ENCODE results near the gene ATP5IF1. TPM values are rescaled to one million over a fixed set of nuclear protein-coding genes. Genes with fewer than 3 reads are reported as not detected.

ATP5IF1 gene
- total RNA-seq, 2 donors from 2014 or later = 472 to 881 TPM

DNA sequence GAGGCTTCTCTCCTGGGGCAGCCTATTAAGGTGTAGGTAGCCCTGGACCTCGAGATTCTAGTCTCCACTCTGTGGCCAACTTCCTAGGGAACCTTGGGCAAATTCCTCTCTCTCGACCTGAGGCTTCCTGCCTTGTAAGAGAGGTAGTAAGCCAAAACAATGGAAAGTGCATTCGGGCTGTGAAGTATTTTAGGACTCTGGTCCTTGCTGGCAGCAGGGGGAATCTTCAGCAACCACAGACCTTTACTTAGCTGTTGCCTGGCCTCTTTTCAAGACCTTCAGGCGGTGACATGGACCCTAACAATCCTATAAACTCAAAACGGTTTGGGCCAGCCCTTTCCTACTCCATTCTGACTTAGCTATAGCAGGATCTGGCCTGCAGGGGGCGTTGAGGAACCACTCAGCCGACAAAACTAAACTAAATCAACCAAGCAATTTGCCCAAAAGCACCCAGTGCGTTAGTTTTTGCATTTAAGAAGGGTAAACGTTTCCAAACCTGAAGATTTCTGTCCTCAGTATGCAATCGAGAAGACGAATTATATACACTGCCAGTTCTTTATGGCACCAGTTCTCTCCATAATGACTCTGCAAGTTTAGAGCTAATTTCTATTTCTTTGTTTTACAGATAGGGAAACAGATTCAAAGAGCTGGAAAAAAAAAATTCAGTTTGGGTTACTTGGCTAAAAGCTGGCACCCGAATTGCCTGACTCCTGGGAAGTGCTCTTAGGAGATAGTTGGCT lies 12.5 kb downstream of the ATP5IF1 start:
- no peaks in the 10 kb centered on the region for H3K27me3 ChIP-seq
- peak overlapping the region in 1 of 2 donors; percentile 22 for H3K4me3 ChIP-seq
- H3K4me1 ChIP-seq = peaks cover 0 to 48% of the 10 kb centered on the region in 2 donors
- H3K36me3 ChIP-seq = no peaks in the 10 kb centered on the region
- no peaks in the 10 kb centered on the region for H3K9me3 ChIP-seq
- TF ChIP-seq, protein P1, sequence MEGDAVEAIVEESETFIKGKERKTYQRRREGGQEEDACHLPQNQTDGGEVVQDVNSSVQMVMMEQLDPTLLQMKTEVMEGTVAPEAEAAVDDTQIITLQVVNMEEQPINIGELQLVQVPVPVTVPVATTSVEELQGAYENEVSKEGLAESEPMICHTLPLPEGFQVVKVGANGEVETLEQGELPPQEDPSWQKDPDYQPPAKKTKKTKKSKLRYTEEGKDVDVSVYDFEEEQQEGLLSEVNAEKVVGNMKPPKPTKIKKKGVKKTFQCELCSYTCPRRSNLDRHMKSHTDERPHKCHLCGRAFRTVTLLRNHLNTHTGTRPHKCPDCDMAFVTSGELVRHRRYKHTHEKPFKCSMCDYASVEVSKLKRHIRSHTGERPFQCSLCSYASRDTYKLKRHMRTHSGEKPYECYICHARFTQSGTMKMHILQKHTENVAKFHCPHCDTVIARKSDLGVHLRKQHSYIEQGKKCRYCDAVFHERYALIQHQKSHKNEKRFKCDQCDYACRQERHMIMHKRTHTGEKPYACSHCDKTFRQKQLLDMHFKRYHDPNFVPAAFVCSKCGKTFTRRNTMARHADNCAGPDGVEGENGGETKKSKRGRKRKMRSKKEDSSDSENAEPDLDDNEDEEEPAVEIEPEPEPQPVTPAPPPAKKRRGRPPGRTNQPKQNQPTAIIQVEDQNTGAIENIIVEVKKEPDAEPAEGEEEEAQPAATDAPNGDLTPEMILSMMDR (IDR thresholded peaks at IDR 0.05) = peak; percentile 96
- DNase-seq (ENCODE audit: low spot score) = peak; percentile 90
- H3K27ac ChIP-seq = peak overlapping the region; percentile 83 to 85

DNA sequence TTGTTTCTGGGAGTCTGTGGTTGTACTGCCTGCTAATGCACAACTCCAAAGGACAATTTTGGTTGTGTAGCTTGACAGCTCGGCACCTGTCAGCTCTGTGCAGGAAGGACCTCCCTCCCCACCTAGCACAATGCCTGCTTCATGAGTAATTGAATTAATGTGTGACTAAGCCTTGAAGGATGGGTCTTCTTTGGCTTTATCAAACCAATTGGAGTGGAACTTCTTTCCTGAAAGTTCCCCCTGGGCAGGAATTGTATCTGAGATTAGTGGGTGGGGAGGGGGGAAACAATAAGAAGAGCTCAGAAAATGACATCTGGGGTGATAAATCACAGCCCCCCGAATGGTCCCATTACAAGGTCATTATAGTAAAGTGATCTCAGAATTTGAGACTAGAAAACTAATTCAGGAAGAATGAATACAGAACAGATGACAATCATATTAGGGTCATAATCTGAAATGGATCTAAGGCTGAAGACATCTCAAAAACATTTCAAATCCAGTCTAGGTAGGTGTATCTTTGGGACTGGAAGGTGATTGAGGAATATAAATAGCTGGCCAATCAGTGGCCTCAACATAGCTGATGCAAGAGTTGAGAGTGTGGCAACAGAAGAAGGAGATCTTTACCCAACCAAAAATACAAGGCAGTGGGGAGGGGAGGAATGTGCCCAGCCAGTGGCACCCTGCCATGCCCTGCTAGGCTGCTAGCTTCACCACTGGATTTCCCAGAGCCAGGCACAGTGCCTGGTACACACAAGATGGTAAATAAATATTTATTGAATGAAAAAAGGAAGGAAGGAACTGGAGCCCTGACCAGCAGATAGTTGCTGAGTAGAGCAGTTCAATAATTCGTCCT lies 13.3 kb downstream of the ATP5IF1 start:
- no peaks in the 10 kb centered on the region for H3K27me3 ChIP-seq
- H3K4me3 ChIP-seq = peak overlapping the region in 1 of 2 donors; percentile 22
- TF ChIP-seq, protein P1 (IDR thresholded peaks at IDR 0.05) = no peak
- no peaks in the 10 kb centered on the region for H3K9me3 ChIP-seq
- H3K4me1 ChIP-seq = peaks cover 0 to 40% of the 10 kb centered on the region in 2 donors
- DNase-seq (ENCODE audit: low spot score) = no peak
- peak overlapping the region; percentile 83 to 85 for H3K27ac ChIP-seq
- no peaks in the 10 kb centered on the region for H3K36me3 ChIP-seq

DNA sequence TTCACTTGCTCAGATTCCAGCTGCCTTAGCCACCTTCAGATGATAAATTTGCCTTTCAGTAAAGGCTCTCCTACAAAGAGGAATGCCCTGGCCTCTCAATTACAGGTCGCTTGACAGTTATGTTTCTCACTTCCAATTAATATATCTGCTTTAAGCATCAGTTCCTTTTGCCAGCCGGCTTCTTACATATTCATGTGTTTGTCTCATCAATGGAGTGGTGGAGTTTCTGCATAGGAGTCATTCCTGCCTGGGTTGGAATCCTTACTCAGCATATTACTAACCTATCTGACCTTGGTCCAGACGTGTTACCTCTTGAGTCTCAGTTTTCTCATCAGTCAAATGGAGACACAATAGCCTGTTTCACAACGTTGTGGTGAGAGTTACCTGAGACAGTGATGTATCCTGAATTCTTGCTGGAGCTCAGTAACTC lies 14.0 kb downstream of the ATP5IF1 start:
- Histone ChIP-seq H3K27ac (peak overlapping the region in 1 of 2 donors; percentile 85), H3K4me1 (peaks cover 0 to 39% of the 10 kb centered on the region in 2 donors)

DNA sequence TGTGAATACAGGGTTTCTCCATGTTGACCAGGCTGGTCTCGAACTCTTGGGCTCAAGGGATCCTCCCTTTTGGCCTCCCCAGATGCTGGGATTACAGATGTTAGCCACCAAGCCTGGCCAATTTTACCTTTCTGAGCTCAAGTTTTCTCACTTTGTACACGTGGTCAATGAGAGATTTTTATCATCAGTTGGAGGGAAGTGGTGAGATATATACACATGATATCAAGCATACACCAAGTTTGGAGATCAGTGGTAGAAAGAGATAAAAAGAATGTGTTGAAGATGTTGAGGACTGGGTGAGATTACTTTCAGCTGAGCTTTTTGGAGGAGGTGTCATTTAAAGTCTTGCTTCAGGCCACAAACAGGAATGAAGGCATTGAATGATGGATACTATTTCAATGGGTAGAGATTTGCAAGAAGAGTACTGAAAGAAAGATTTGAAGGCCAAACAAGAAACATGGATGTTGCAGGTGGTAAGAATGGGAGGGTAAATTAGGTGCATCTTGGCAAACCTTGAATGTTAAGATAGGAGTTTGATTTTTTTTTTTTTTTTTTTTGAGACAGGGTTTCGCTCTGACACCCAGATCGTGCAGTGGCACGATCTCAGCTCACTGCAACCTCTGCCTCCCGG lies 20.4 kb downstream of the ATP5IF1 start:
- no peak overlapping the region for H3K4me3 ChIP-seq
- H3K4me1 ChIP-seq = peaks cover 0 to 16% of the 10 kb centered on the region in 2 donors
- no peak overlapping the region for H3K27ac ChIP-seq
- TF ChIP-seq, protein P1 (IDR thresholded peaks at IDR 0.05) = no peak
- H3K9me3 ChIP-seq = no peaks in the 10 kb centered on the region
- H3K27me3 ChIP-seq = no peaks in the 10 kb centered on the region
- no peak for DNase-seq (ENCODE audit: low spot score)
- H3K36me3 ChIP-seq = no peaks in the 10 kb centered on the region

More for the DNA sequence above, 14.0 kb downstream of the ATP5IF1 start:
- no peak overlapping the region for H3K4me3 ChIP-seq
- H3K27me3 ChIP-seq = no peaks in the 10 kb centered on the region
- TF ChIP-seq, protein P1 (IDR thresholded peaks at IDR 0.05) = no peak
- no peak for DNase-seq (ENCODE audit: low spot score)
- no peaks in the 10 kb centered on the region for H3K9me3 ChIP-seq
- H3K36me3 ChIP-seq = no peaks in the 10 kb centered on the region

DNA sequence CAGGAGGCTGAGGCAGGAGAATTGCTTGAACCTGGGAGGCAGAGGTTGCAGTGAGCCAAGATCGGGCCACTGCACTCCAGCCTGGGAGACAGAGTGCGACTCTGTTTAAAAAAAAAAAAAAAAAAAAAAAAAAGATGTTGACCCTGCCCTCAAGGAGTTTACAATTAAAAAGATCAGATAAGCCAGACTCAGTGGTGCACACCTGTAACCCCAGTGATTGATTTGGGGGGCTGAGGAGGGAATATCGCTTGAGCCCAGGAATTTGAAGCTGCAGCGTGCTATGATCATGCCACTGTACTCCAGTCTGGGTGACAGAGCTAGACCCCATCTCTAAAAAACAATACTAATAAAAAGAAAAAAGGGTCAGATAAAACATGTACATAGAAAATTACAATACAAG lies 21.8 kb downstream of the ATP5IF1 start:
- no peak for DNase-seq (ENCODE audit: low spot score)
- no peaks in the 10 kb centered on the region for H3K9me3 ChIP-seq
- no peak overlapping the region for H3K27ac ChIP-seq
- no peak overlapping the region for H3K4me3 ChIP-seq
- TF ChIP-seq, protein P1 (IDR thresholded peaks at IDR 0.05) = no peak
- no peaks in the 10 kb centered on the region for H3K36me3 ChIP-seq
- H3K4me1 ChIP-seq = peaks cover 0 to 20% of the 10 kb centered on the region in 2 donors
- no peaks in the 10 kb centered on the region for H3K27me3 ChIP-seq

All from right atrium auricular region (tissue), 2 donors.